ENCODE measurements around the gene TRAF2. TPM values are rescaled to one million over a fixed set of nuclear protein-coding genes. Genes with fewer than 3 reads are reported as not detected.
"Not testable (repeated sequence)": the region's sequence is repeated elsewhere in the genome, so short reads cannot be mapped to it uniquely, and the experiment has no call there.

TRAF2 gene
- total RNA-seq, 2 experiments from 2014 or later, result 37.4 to 46.2 TPM

GRCh38 chr9:136842380-136842948 lies 43.9 kb upstream of the TRAF2 start, which contains the start of gene AJM1:
Gene AJM1, plus strand, starts transcription at chr9:136842478. Its CDS starts 1,937 bp downstream, at chr9:136844415.
- H3K36me3 Mint-ChIP-seq (ENCODE audit: low read depth); H3K9me3 Mint-ChIP-seq (ENCODE audit: low read depth); H3K27ac Mint-ChIP-seq; H3K4me1 Mint-ChIP-seq: not testable (repeated sequence)
- intact Hi-C loops (cut with DNase I, micrococcal nuclease), result loop anchor here (1.0 to 10.0 kb wide), 2 partner anchors 102 to 192 kb away; partner anchors contain the start of genes FBXW5 (in 1 of the 2) and FUT7 (in 1 of the 2)
- CTCF ChIA-PET, result interaction anchor here (0.6 to 2.7 kb wide), 23 partner anchors 8 to 362 kb away, joined by 3 to 21 read pairs (median 4); partner anchors contain the start of genes EDF1, MAN1B1, PAXX and RABL6
- peak; percentile 89 for ATAC-seq
- POLR2A ChIA-PET, result interaction anchor here (0.9 to 1.5 kb wide), 3 partner anchors 44 to 187 kb away, joined by 3 to 4 read pairs (median 3); partner anchors contain the start of gene TRAF2
- Mint-ChIP-seq H3K4me3 (peak within 1 kb of the TSS; percentile 65), H3K27me3 (peaks cover 11% of the 10 kb centered on the region)
- peak; percentile 88 for DNase-seq

DNA sequence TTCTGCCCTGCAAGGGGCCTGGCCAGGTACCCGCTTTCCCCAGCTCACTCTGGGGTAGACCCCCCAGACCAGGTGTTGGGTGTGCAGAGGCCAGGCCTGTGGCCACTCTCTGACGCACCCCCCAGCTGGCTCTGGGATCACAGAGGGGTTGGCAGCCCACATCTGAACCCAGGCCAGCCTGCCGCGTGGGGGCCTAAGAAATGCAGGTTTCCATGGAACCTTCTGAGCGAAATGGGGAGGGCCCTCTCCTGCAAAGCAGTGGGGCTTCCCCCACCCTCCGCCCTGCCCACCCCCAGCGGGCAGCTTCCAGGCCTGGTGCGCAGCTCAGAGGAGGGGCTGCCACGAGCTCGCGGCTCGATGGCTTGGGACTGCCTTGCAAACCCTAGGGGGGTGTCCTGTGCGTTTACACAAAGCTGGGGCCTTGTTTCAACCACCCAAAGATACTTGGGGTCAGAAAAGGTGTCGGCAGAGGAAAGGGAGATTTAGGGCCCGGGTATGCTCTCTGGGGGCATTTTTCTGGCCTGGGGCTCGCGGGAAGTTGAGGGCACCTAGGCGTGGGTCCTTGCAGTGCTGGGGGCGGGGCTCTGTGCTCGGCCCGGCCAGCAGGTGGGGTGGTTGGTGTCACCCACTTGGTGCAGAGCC lies 43.0 kb upstream of the TRAF2 start:
- ATAC-seq; DNase-seq; H3K9me3 Mint-ChIP-seq (ENCODE audit: low read depth); H3K27ac Mint-ChIP-seq; H3K36me3 Mint-ChIP-seq (ENCODE audit: low read depth): not testable (repeated sequence)
- peaks cover 14% of the 10 kb centered on the region for H3K27me3 Mint-ChIP-seq
- ChIA-PET POLR2A (interaction anchor here (0.9 to 1.5 kb wide), 2 partner anchors 43 to 59 kb away, joined by 3 to 4 read pairs; partner anchors contain the start of gene TRAF2), CTCF (interaction anchor here (0.5 to 2.7 kb wide), 10 partner anchors 27 to 243 kb away, joined by 3 to 21 read pairs (median 8); partner anchors contain the start of genes MAN1B1, PAXX, RABL6 and TRAF2)
- peaks cover 12% of the 10 kb centered on the region for H3K4me1 Mint-ChIP-seq
- intact Hi-C loops (cut with DNase I, micrococcal nuclease), result loop anchor here in 1 of 2 experiments (10.0 kb wide), 1 partner anchor 192 kb away; the partner anchor contains the start of gene FUT7
- H3K4me3 Mint-ChIP-seq, result peak overlapping the region; percentile 26

- H3K27ac Mint-ChIP-seq; POLR2A ChIA-PET; H3K9me3 Mint-ChIP-seq (ENCODE audit: low read depth); H3K36me3 Mint-ChIP-seq (ENCODE audit: low read depth): not testable (repeated sequence)
- peaks cover 14% of the 10 kb centered on the region for H3K27me3 Mint-ChIP-seq
- peak; percentile 1 for ATAC-seq
- peaks cover 12% of the 10 kb centered on the region for H3K4me1 Mint-ChIP-seq
- peak overlapping the region; percentile 26 for H3K4me3 Mint-ChIP-seq
- intact Hi-C loops (cut with DNase I, micrococcal nuclease), result loop anchor here in 1 of 2 experiments (10.0 kb wide), 1 partner anchor 191 kb away; the partner anchor contains the start of gene FUT7
- CTCF ChIA-PET, result interaction anchor here (0.5 to 2.7 kb wide), 5 partner anchors 31 to 191 kb away, joined by 3 to 21 read pairs (median 6); partner anchors contain the start of gene RABL6
- DNase-seq, result peak; percentile 79
These were observed 42.2 kb upstream of the TRAF2 start for GRCh38 chr9:136843801-136844740.

GRCh38 chr9:136844761-136845464 lies 41.4 kb upstream of the TRAF2 start:
- DNase-seq (peak; percentile 46), ATAC-seq (no peak)
- H3K36me3 Mint-ChIP-seq (ENCODE audit: low read depth), result peaks cover 3% of the 10 kb centered on the region
- POLR2A ChIA-PET, result no interaction called here
- intact Hi-C loops (cut with DNase I, micrococcal nuclease), result loop anchor here (5.0 to 10.0 kb wide), 4 partner anchors 57 to 202 kb away; partner anchors contain the start of genes FBXW5 (in 1 of the 2), FUT7 (in 1 of the 2) and NPDC1 (in 1 of the 2)
- H3K27ac Mint-ChIP-seq, result no peak overlapping the region
- no peak overlapping the region for H3K4me3 Mint-ChIP-seq
- H3K4me1 Mint-ChIP-seq, result peaks cover 14% of the 10 kb centered on the region
- H3K9me3 Mint-ChIP-seq (ENCODE audit: low read depth), result no peaks in the 10 kb centered on the region
- CTCF ChIA-PET, result interaction anchor here (0.6 to 1.3 kb wide), 4 partner anchors 15 to 190 kb away, joined by 3 to 8 read pairs (median 3); no protein-coding TSS in a partner anchor
- H3K27me3 Mint-ChIP-seq, result peaks cover 14% of the 10 kb centered on the region

DNA sequence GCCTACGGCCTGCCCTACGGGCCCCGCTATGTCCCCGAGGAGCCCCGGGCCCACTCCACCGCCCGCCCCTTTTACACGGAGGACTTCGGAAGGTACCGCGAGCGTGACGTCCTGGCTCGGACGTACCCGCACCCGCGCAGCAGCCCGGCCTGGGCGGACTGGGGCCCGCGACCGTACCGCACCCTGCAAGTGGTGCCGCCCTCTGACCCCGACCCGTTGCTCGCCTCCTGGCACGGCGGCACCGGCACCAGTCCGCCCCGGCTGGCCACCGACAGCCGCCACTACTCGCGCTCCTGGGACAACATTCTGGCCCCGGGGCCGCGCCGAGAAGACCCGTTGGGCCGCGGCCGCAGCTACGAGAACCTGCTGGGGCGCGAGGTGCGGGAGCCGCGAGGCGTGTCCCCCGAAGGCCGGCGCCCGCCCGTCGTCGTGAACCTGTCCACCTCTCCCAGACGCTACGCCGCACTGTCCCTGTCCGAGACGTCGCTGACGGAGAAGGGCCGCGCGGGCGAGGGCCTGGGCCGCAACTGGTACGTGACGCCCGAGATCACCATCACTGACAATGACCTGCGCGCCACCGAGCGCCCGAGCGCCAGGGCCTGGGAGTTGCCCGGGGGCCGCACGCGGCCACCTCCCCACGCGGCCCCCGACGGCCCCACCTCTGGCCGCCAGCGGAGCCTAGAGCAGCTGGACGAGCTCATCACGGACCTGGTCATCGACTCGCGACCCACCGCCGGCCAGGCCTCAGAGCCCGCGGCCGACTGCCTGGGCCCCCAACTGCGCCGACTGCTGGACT lies 40.7 kb upstream of the TRAF2 start:
- POLR2A ChIA-PET, result no interaction called here
- Mint-ChIP-seq H3K36me3 (ENCODE audit: low read depth) (peaks cover 3% of the 10 kb centered on the region), H3K9me3 (ENCODE audit: low read depth) (no peaks in the 10 kb centered on the region), H3K4me3 (no peak overlapping the region), H3K4me1 (peaks cover 14% of the 10 kb centered on the region), H3K27me3 (peaks cover 14% of the 10 kb centered on the region), H3K27ac (no peak overlapping the region)
- ATAC-seq, result no peak
- CTCF ChIA-PET, result interaction anchor here (0.6 to 1.2 kb wide), 2 partner anchors 15 to 102 kb away, joined by 3 read pairs; no protein-coding TSS in a partner anchor
- intact Hi-C loops (cut with DNase I, micrococcal nuclease), result loop anchor here (5.0 to 10.0 kb wide), 4 partner anchors 57 to 202 kb away; partner anchors contain the start of genes FBXW5 (in 1 of the 2), FUT7 (in 1 of the 2) and NPDC1 (in 1 of the 2)
- DNase-seq, result no peak

GRCh38 chr9:136846376-136847087 lies 39.8 kb upstream of the TRAF2 start:
- ChIA-PET POLR2A (no interaction called here), CTCF (interaction anchor here (1.2 kb wide), 1 partner anchor 14 kb away, joined by 3 read pairs; no protein-coding TSS in a partner anchor)
- Mint-ChIP-seq H3K4me3 (peak overlapping the region; percentile 93), H3K36me3 (ENCODE audit: low read depth) (peaks cover 5% of the 10 kb centered on the region), H3K9me3 (ENCODE audit: low read depth) (no peaks in the 10 kb centered on the region), H3K4me1 (peaks cover 14% of the 10 kb centered on the region), H3K27ac (no peak overlapping the region), H3K27me3 (peaks cover 14% of the 10 kb centered on the region)
- intact Hi-C loops (cut with DNase I, micrococcal nuclease), result loop anchor here (5.0 to 10.0 kb wide), 4 partner anchors 56 to 201 kb away; partner anchors contain the start of genes FBXW5 (in 1 of the 2), FUT7 (in 1 of the 2) and NPDC1 (in 1 of the 2)
- peak; percentile 41 for DNase-seq
- no peak for ATAC-seq

- intact Hi-C loops (cut with DNase I, micrococcal nuclease), result loop anchor here (5.0 to 10.0 kb wide), 4 partner anchors 55 to 200 kb away; partner anchors contain the start of genes FBXW5 (in 1 of the 2), FUT7 (in 1 of the 2) and NPDC1 (in 1 of the 2)
- POLR2A ChIA-PET, result no interaction called here
- DNase-seq, result peak; percentile 53
- Mint-ChIP-seq H3K9me3 (ENCODE audit: low read depth) (no peaks in the 10 kb centered on the region), H3K36me3 (ENCODE audit: low read depth) (peaks cover 5% of the 10 kb centered on the region), H3K4me1 (peaks cover 12% of the 10 kb centered on the region), H3K27ac (peak overlapping the region; percentile 47), H3K27me3 (peaks cover 14% of the 10 kb centered on the region), H3K4me3 (peak overlapping the region; percentile 93)
- CTCF ChIA-PET, result interaction anchor here (0.6 kb wide), 1 partner anchor 220 kb away, joined by 3 read pairs; no protein-coding TSS in a partner anchor
- ATAC-seq, result no peak
These were observed 39.1 kb upstream of the TRAF2 start for GRCh38 chr9:136847088-136847825.

DNA sequence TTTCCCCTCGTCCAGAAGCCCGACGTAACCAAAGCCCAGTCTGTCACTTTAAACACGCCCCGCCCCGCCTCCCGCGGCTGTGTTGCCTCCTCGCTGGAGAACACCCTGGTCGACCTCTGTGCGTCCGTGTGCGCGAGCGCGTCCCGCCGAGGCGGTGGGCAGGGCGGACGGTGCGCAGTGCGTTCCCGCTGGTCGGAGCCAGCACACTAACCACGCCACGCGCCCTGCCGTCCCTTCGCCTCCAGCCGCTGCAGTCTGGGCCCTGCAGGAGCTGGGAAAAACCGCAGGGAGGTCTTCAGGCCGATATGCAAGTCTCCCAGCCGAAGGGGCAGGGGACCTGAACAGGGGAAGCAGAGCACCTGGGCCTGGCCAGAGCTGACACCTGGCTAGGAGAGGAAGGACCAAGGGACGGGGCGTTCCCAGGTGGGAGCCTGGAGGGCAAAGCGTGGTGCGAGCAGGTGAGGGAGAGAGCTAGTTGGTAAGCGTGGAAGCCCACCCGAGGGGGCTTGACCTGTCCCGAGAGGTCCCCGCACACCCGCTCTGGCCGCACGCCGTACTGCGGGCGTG lies 38.4 kb upstream of the TRAF2 start:
- intact Hi-C loops (cut with DNase I, micrococcal nuclease), result loop anchor here (2.0 to 10.0 kb wide), 6 partner anchors 54 to 303 kb away; partner anchors contain the start of genes FBXW5 (in 1 of the 2), FUT7 (in 1 of the 2), NPDC1 (in 1 of the 2) and TMEM141 (in 1 of the 2)
- no peaks in the 10 kb centered on the region for H3K9me3 Mint-ChIP-seq (ENCODE audit: low read depth)

More for the DNA sequence above, 38.4 kb upstream of the TRAF2 start:
- H3K4me3 Mint-ChIP-seq, result peak overlapping the region; percentile 93
- DNase-seq, result peak; percentile 92
- ATAC-seq, result peak; percentile 42
- H3K27me3 Mint-ChIP-seq, result peaks cover 14% of the 10 kb centered on the region
- peaks cover 12% of the 10 kb centered on the region for H3K4me1 Mint-ChIP-seq
- POLR2A ChIA-PET, result no interaction called here
- H3K27ac Mint-ChIP-seq, result peak overlapping the region; percentile 47
- H3K36me3 Mint-ChIP-seq (ENCODE audit: low read depth), result peaks cover 5% of the 10 kb centered on the region
- CTCF ChIA-PET, result interaction anchor here (1.2 kb wide), 1 partner anchor 180 kb away, joined by 3 read pairs; the partner anchor contains the start of gene ABCA2

Data from activated CD4-positive, alpha-beta T cell treated with anti-CD3 and anti-CD28 coated beads for 36 hours (primary cell).